ENCODE results near the gene CYP2S1.
A peak's percentile ranks its signal among the peaks of the same experiment; 100 is the strongest.
"Not testable (repeated sequence)": the region's sequence is repeated elsewhere in the genome, so short reads cannot be mapped to it uniquely, and the experiment has no call there.

CYP2S1 gene

GRCh38 chr19:41192574-41193429, at the start of gene CYP2S1:
Gene CYP2S1, plus strand, starts transcription at chr19:41193219. Its CDS starts 46 bp downstream, at chr19:41193265.
- no peak for DNase-seq (ENCODE audit: low spot score)
- in situ Hi-C loops (cut with MboI; ENCODE audit: low pct_unique_long_range_greater_than_20kb, low sequenced_read_pairs, unreplicated experiment): no loop called here
- no peak for TF ChIP-seq CTCF (IDR thresholded peaks at IDR 0.05; ENCODE audit: extremely low read depth, insufficient read depth, missing control alignments)

GRCh38 chr19:41144403-41144802, 48.6 kb upstream of the CYP2S1 start:
- TF ChIP-seq CTCF (IDR thresholded peaks at IDR 0.05; ENCODE audit: extremely low read depth, insufficient read depth, missing control alignments): peak; percentile 86
- DNase-seq (ENCODE audit: low spot score): peak; percentile 66
- in situ Hi-C loops (cut with MboI; ENCODE audit: low pct_unique_long_range_greater_than_20kb, low sequenced_read_pairs, unreplicated experiment): loop anchor here (10.0 to 25.0 kb wide), 2 partner anchors 170 to 482 kb away; no protein-coding TSS in a partner anchor

GRCh38 chr19:41149831-41150230, 43.2 kb upstream of the CYP2S1 start:
- in situ Hi-C loops (cut with MboI; ENCODE audit: low pct_unique_long_range_greater_than_20kb, low sequenced_read_pairs, unreplicated experiment): loop anchor here (10.0 to 25.0 kb wide), 2 partner anchors 175 to 488 kb away; no protein-coding TSS in a partner anchor
- DNase-seq (ENCODE audit: low spot score): no peak
- TF ChIP-seq CTCF (IDR thresholded peaks at IDR 0.05; ENCODE audit: extremely low read depth, insufficient read depth, missing control alignments): no peak

GRCh38 chr19:41150986-41151385, 42.0 kb upstream of the CYP2S1 start:
- DNase-seq (ENCODE audit: low spot score); in situ Hi-C loops (cut with MboI; ENCODE audit: low pct_unique_long_range_greater_than_20kb, low sequenced_read_pairs, unreplicated experiment): not testable (repeated sequence)

GRCh38 chr19:41154060-41154459, 39.0 kb upstream of the CYP2S1 start:
- in situ Hi-C loops (cut with MboI; ENCODE audit: low pct_unique_long_range_greater_than_20kb, low sequenced_read_pairs, unreplicated experiment): no loop called here
- DNase-seq (ENCODE audit: low spot score): no peak
- TF ChIP-seq CTCF (IDR thresholded peaks at IDR 0.05; ENCODE audit: extremely low read depth, insufficient read depth, missing control alignments): no peak

GRCh38 chr19:41156207-41156606, 36.8 kb upstream of the CYP2S1 start:
- in situ Hi-C loops (cut with MboI; ENCODE audit: low pct_unique_long_range_greater_than_20kb, low sequenced_read_pairs, unreplicated experiment): no loop called here
- no peak for DNase-seq (ENCODE audit: low spot score)
- TF ChIP-seq CTCF (IDR thresholded peaks at IDR 0.05; ENCODE audit: extremely low read depth, insufficient read depth, missing control alignments): peak; percentile 2

- no peak for TF ChIP-seq CTCF (IDR thresholded peaks at IDR 0.05; ENCODE audit: extremely low read depth, insufficient read depth, missing control alignments)
- in situ Hi-C loops (cut with MboI; ENCODE audit: low pct_unique_long_range_greater_than_20kb, low sequenced_read_pairs, unreplicated experiment): no loop called here
- DNase-seq (ENCODE audit: low spot score): no peak
These were observed 33.1 kb upstream of the CYP2S1 start for GRCh38 chr19:41159881-41160280.

All from GM13977 (cell line).